GM23248 (cell line): ENCODE measurements around the gene SUN2. TPM values are rescaled to one million over a fixed set of nuclear protein-coding genes. Genes with fewer than 3 reads are reported as not detected.

Experiments
- DNase-seq: peaks from one replicate; pipeline ENCODE4 v3.0.0-alpha.2; 2015
- H2AFZ ChIP-seq: fragments of 200-600 bp; sonication (generic); 2 replicates; pipeline ENCODE4 v1.6.1; 2016; ENCODE audit warnings: antibody characterized with exemption
- H3F3A ChIP-seq: fragments of 200-600 bp; sonication (generic); 2 replicates; pipeline ENCODE4 v1.6.1; 2016; ENCODE audit warnings: mild to moderate bottlenecking, antibody characterized with exemption, mixed run types; ENCODE audit not compliant: insufficient read depth
- H3K27ac ChIP-seq: fragments of 200-600 bp; sonication (generic); 2 replicates; pipeline ENCODE4 v1.5.1; 2016; ENCODE audit warnings: mild to moderate bottlenecking
- H3K27me3 ChIP-seq: fragments of 200-600 bp; sonication (generic); replicated peaks from 2 replicates; pipeline ENCODE4 v1.6.1; 2016; ENCODE audit warnings: mild to moderate bottlenecking; ENCODE audit not compliant: insufficient read depth
- H3K36me3 ChIP-seq: fragments of 200-600 bp; sonication (generic); 2 replicates; pipeline ENCODE4 v1.6.1; 2016; ENCODE audit warnings: low read depth, mild to moderate bottlenecking
- H3K4me1 ChIP-seq: fragments of 200-600 bp; sonication (generic); 2 replicates; pipeline ENCODE4 v1.6.1; 2016; ENCODE audit warnings: mild to moderate bottlenecking; ENCODE audit not compliant: insufficient read depth
- H3K4me2 ChIP-seq: fragments of 200-600 bp; sonication (generic); one replicate; pipeline ENCODE4 v1.6.1; 2016; ENCODE audit warnings: mild to moderate bottlenecking; ENCODE audit not compliant: unreplicated experiment
- H3K4me3 ChIP-seq: fragments of 200-600 bp; sonication (generic); 2 replicates; pipeline ENCODE4 v1.5.1; 2016; ENCODE audit warnings: mild to moderate bottlenecking
- H3K79me2 ChIP-seq: fragments of 200-600 bp; sonication (generic); 2 replicates; pipeline ENCODE4 v1.6.1; 2016; ENCODE audit warnings: mild to moderate bottlenecking; ENCODE audit not compliant: insufficient read depth
- H3K9ac ChIP-seq: fragments of 200-600 bp; sonication (generic); 2 replicates; pipeline ENCODE4 v1.6.1; 2016; ENCODE audit warnings: mild to moderate bottlenecking
- H3K9me2 ChIP-seq: fragments of 200-600 bp; sonication (generic); 2 replicates; pipeline ENCODE4 v1.6.1; 2016; ENCODE audit warnings: mixed run types, mild to moderate bottlenecking, moderate library complexity; ENCODE audit not compliant: insufficient read depth
- H3K9me3 ChIP-seq: fragments of 200-600 bp; sonication (generic); one replicate; pipeline ENCODE4 v1.6.1; 2017; ENCODE audit warnings: low read depth
- H4K20me1 ChIP-seq: fragments of 200-600 bp; sonication (generic); 2 replicates; pipeline ENCODE4 v1.6.0; 2016; ENCODE audit not compliant: insufficient read depth
- EZH2 ChIP-seq: fragments of 200-600 bp; sonication (generic); IDR thresholded peaks from 2 replicates; pipeline ENCODE4 v1.6.1; 2018; ENCODE audit warnings: antibody characterized with exemption, mild to moderate bottlenecking; ENCODE audit not compliant: insufficient read depth, poor library complexity, severe bottlenecking
- EZH2phosphoT487 ChIP-seq: fragments of 200-600 bp; sonication (generic); IDR thresholded peaks from 2 replicates; pipeline ENCODE4 v1.6.1; 2018; ENCODE audit warnings: antibody characterized with exemption, moderate library complexity, mild to moderate bottlenecking, low read depth; ENCODE audit not compliant: insufficient read depth
- WGBS, 2 experiments: methylation state at CpG; one replicate each; pipeline ENCODE4 v1.1.6; 2015 to 2017; ENCODE audit warnings: low lambda C conversion rate in 2 of 2, low coverage in 1 of 2; ENCODE audit errors: missing lambda C conversion rate in 2 of 2; 5-methylcytosine and 5-hydroxymethylcytosine counted together
- in situ Hi-C: fragments of 300-500 bp; cut with MboI; formaldehyde crosslinking; loops from 2 replicates; pipeline ENCODE4 v1.15.0; 2020
- polyA plus RNA-seq: library from polyadenylated mRNA; unstranded; fragments of >200 nt; fragmentation: Nextera tagmentation; extraction: Ambion mirVana; gene quantifications from 2 replicates; pipeline ENCODE4 v1.2.1, GENCODE V29; 2016
- total RNA-seq: library from RNA; depleted of rRNA; stranded (reverse); fragments of >200 nt; shearing (Covaris generic); gene quantifications from 2 replicates; pipeline ENCODE4 v1.2.3, GENCODE V29; 2014

The SUN2 gene
- total and polyA plus RNA-seq, 2 experiments from 2014 or later, result 47.9 to 146 TPM

- H3K36me3 ChIP-seq, result no peaks in the 10 kb centered on the region
- peak within 1 kb of the TSS; percentile 72 for H2AFZ ChIP-seq
- no peaks in the 10 kb centered on the region for H3K9me2 ChIP-seq
- in situ Hi-C loops, result no loop called here
- H3K4me2 ChIP-seq, result peak within 1 kb of the TSS; percentile 95
- 1% methylated on average over 65 to 84 of the region's 94 CpGs for WGBS, 2 experiments
- H3K4me1 ChIP-seq, result peaks cover 42% of the 10 kb centered on the region
- H3K79me2 ChIP-seq, result peaks cover 42% of the 10 kb centered on the region
- H3K9ac ChIP-seq, result peak within 1 kb of the TSS; percentile 99
- no peaks in the 10 kb centered on the region for H3K9me3 ChIP-seq
- no peaks in the 10 kb centered on the region for H3K27me3 ChIP-seq
- TF ChIP-seq EZH2 (no peak), EZH2phosphoT487 (no peak)
- H3K27ac ChIP-seq, result peak within 1 kb of the TSS; percentile 97
- peak; percentile 96 for DNase-seq
- peak within 1 kb of the TSS; percentile 87 for H3K4me3 ChIP-seq
- H3F3A ChIP-seq, result peaks cover 46% of the 10 kb centered on the region
- no peaks in the 10 kb centered on the region for H4K20me1 ChIP-seq
These were observed 54.8 kb downstream of the SUN2 start, which contains the start of gene JOSD1 for GRCh38 chr22:38700789-38701628. JOSD1 (minus strand) TSS chr22:38700943; CDS start chr22:38699987, 956 bp downstream.

- Histone ChIP-seq H3K79me2 (peaks cover 47% of the 10 kb centered on the region), H3K4me1 (peaks cover 43% of the 10 kb centered on the region), H3K36me3 (no peaks in the 10 kb centered on the region), H2AFZ (peak overlapping the region; percentile 36), H4K20me1 (no peaks in the 10 kb centered on the region), H3F3A (peaks cover 48% of the 10 kb centered on the region), H3K4me3 (peak overlapping the region; percentile 87), H3K27ac (peak overlapping the region; percentile 97), H3K9me3 (no peaks in the 10 kb centered on the region), H3K27me3 (no peaks in the 10 kb centered on the region), H3K4me2 (peak overlapping the region; percentile 95), H3K9me2 (no peaks in the 10 kb centered on the region), H3K9ac (peak overlapping the region; percentile 99)
- no peak for TF ChIP-seq EZH2phosphoT487
- TF ChIP-seq EZH2, result no peak
- in situ Hi-C loops, result no loop called here
- DNase-seq, result peak; percentile 82
- WGBS, 2 experiments, result 1 to 2% methylated on average over 33 to 54 of the region's 57 CpGs
These were observed 55.5 kb downstream of the SUN2 start for GRCh38 chr22:38700270-38700788.

GRCh38 chr22:38699784-38700183 lies 56.0 kb downstream of the SUN2 start:
- DNase-seq, result peak; percentile 83
- H2AFZ ChIP-seq, result 0 out of 2 replicates have a peak overlapping the region, but pooled peaks have one; percentile 36

DNA sequence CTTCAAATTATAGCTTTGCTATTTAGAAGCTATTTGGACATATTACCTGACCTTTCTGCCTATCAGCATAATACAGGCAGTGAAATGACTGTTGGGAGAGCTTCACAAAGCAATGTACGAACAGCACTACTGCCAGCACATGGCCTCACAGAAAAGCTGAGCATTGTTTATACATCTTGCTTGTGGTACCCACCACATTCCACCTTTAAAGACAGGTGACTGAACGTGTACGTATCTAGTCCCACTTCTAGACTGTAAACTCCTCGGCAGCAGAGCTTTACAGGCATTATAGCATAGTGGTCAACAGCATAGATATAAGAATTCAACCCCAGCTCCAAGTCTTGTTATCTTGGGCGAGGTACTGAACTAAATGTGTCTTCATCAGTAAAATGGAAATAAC lies 56.7 kb downstream of the SUN2 start:
- peak overlapping the region; percentile 87 for H3K4me3 ChIP-seq
- H3K36me3 ChIP-seq, result peaks cover 2% of the 10 kb centered on the region; the same call in 1 of the 2 replicates
- H2AFZ ChIP-seq, result no peak overlapping the region
- H3K9me2 ChIP-seq, result no peaks in the 10 kb centered on the region
- H3K4me1 ChIP-seq, result peaks cover 41% of the 10 kb centered on the region
- peak overlapping the region; percentile 97 for H3K27ac ChIP-seq
- H4K20me1 ChIP-seq, result no peaks in the 10 kb centered on the region
- peaks cover 41% of the 10 kb centered on the region for H3F3A ChIP-seq
- no peaks in the 10 kb centered on the region for H3K9me3 ChIP-seq
- DNase-seq, result peak; percentile 6
- peak overlapping the region; percentile 99 for H3K9ac ChIP-seq
- 70 to 77% methylated on average over 5 of the region's 5 CpGs for WGBS, 2 experiments
- no peaks in the 10 kb centered on the region for H3K27me3 ChIP-seq
- H3K79me2 ChIP-seq, result peaks cover 59% of the 10 kb centered on the region
- in situ Hi-C loops, result no loop called here
- TF ChIP-seq EZH2phosphoT487 (no peak), EZH2 (no peak)
- H3K4me2 ChIP-seq, result peak overlapping the region; percentile 95

More at GRCh38 chr22:38699784-38700183, 56.0 kb downstream of the SUN2 start:
- TF ChIP-seq EZH2 (no peak), EZH2phosphoT487 (no peak)
- peaks cover 53% of the 10 kb centered on the region for H3K79me2 ChIP-seq
- in situ Hi-C loops, result no loop called here
- peaks cover 45% of the 10 kb centered on the region for H3F3A ChIP-seq
- H3K9me3 ChIP-seq, result no peaks in the 10 kb centered on the region
- peaks cover 45% of the 10 kb centered on the region for H3K4me1 ChIP-seq
- no peaks in the 10 kb centered on the region for H3K27me3 ChIP-seq
- no peaks in the 10 kb centered on the region for H3K36me3 ChIP-seq
- 0 to 5% methylated on average over 6 of the region's 6 CpGs for WGBS, 2 experiments
- peak overlapping the region; percentile 99 for H3K9ac ChIP-seq
- peak overlapping the region; percentile 87 for H3K4me3 ChIP-seq
- H4K20me1 ChIP-seq, result no peaks in the 10 kb centered on the region
- H3K9me2 ChIP-seq, result no peaks in the 10 kb centered on the region
- H3K27ac ChIP-seq, result peak overlapping the region; percentile 97
- peak overlapping the region; percentile 95 for H3K4me2 ChIP-seq
